Activated T-helper 1 cell treated with anti-CD3 and anti-CD28 coated beads, Interleukin-12 subunit alpha, Interleukin-12 subunit beta, Interleukin-2, Interleukin-4 antibody, amounts not matched to agents 30 ng/mL and 10 ng/mL and 1 ng/mL, durations not matched to agents 14 hours and 24 hours and 36 hours (primary cell): ENCODE data around the gene TBC1D19. TPM values are rescaled to one million over a fixed set of nuclear protein-coding genes. Genes with fewer than 3 reads are reported as not detected.
"Not testable (repeated sequence)": the region's sequence is repeated elsewhere in the genome, so short reads cannot be mapped to it uniquely, and the experiment has no call there.

Source experiments
- DNase-seq: peaks from one replicate; pipeline ENCODE4 v3.0.0; 2021; ENCODE audit warnings: low spot score
- H3K27ac Mint-ChIP-seq: one replicate; pipeline ENCODE4 v1.8.0; 2021; ENCODE audit warnings: mild to moderate bottlenecking, mixed read lengths
- H3K27me3 Mint-ChIP-seq: one replicate; pipeline ENCODE4 v1.8.0; 2022; ENCODE audit warnings: mild to moderate bottlenecking, moderate library complexity, mixed read lengths; ENCODE audit not compliant: insufficient read depth
- H3K36me3 Mint-ChIP-seq: one replicate; pipeline ENCODE4 v1.8.0; 2021; ENCODE audit warnings: low read depth, mixed read lengths
- H3K4me1 Mint-ChIP-seq: one replicate; pipeline ENCODE4 v1.8.0; 2021; ENCODE audit warnings: low read depth, mixed read lengths
- H3K4me3 Mint-ChIP-seq: one replicate; pipeline ENCODE4 v1.8.0; 2021; ENCODE audit warnings: mild to moderate bottlenecking, moderate library complexity, mixed read lengths
- H3K9me3 Mint-ChIP-seq: one replicate; pipeline ENCODE4 v1.8.0; 2021; ENCODE audit warnings: mixed read lengths
- intact Hi-C: fragments of 100-400 bp; cut with micrococcal nuclease; formaldehyde crosslinking; loops from one replicate; pipeline ENCODE4 v1.15.1; 2024
- total RNA-seq: library from RNA; stranded (reverse); gene quantifications from 2 replicates; pipeline ENCODE4 v1.2.3, GENCODE V29; 2022

The TBC1D19 gene
- total RNA-seq, 1 donor from 2014 or later, result 4.3 TPM

- intact Hi-C loops, result no loop called here
- Mint-ChIP-seq H3K27ac (no peak overlapping the region), H3K9me3 (peaks cover 5% of the 10 kb centered on the region), H3K4me1 (no peaks in the 10 kb centered on the region), H3K4me3 (no peak overlapping the region), H3K27me3 (no peaks in the 10 kb centered on the region), H3K36me3 (no peaks in the 10 kb centered on the region)
- DNase-seq, result no peak
Observed at GRCh38 chr4:26648260-26648659, 64.4 kb downstream of the TBC1D19 start.

- Mint-ChIP-seq H3K4me3 (no peak overlapping the region), H3K36me3 (peaks cover 4% of the 10 kb centered on the region), H3K27me3 (no peaks in the 10 kb centered on the region), H3K27ac (no peak overlapping the region), H3K9me3 (peaks cover 4% of the 10 kb centered on the region), H3K4me1 (no peaks in the 10 kb centered on the region)
- intact Hi-C loops, result no loop called here
- no peak for DNase-seq
Observed at GRCh38 chr4:26660261-26660660, 76.4 kb downstream of the TBC1D19 start.

- Mint-ChIP-seq H3K9me3 (no peaks in the 10 kb centered on the region), H3K4me1 (no peaks in the 10 kb centered on the region), H3K27me3 (no peaks in the 10 kb centered on the region), H3K27ac (no peak overlapping the region), H3K36me3 (no peaks in the 10 kb centered on the region), H3K4me3 (no peak overlapping the region)
- intact Hi-C loops, result no loop called here
- DNase-seq, result no peak
Observed at GRCh38 chr4:26663888-26664287, 80.0 kb downstream of the TBC1D19 start.

GRCh38 chr4:26670903-26671537, 87.1 kb downstream of the TBC1D19 start:
- H3K4me3 Mint-ChIP-seq, result no peak overlapping the region
- H3K27me3 Mint-ChIP-seq, result no peaks in the 10 kb centered on the region
- intact Hi-C loops, result no loop called here
- no peaks in the 10 kb centered on the region for H3K4me1 Mint-ChIP-seq
- no peaks in the 10 kb centered on the region for H3K9me3 Mint-ChIP-seq
- no peak for DNase-seq
- no peaks in the 10 kb centered on the region for H3K36me3 Mint-ChIP-seq
- H3K27ac Mint-ChIP-seq, result no peak overlapping the region

- peaks cover 32% of the 10 kb centered on the region for H3K9me3 Mint-ChIP-seq
- H3K4me1 Mint-ChIP-seq, H3K4me3 Mint-ChIP-seq, H3K27ac Mint-ChIP-seq, H3K27me3 Mint-ChIP-seq, H3K36me3 Mint-ChIP-seq, DNase-seq, intact Hi-C loops: not testable (repeated sequence)
Observed at GRCh38 chr4:26679040-26679695, 95.3 kb downstream of the TBC1D19 start.

GRCh38 chr4:26682436-26682835, 98.6 kb downstream of the TBC1D19 start:
- no peak overlapping the region for H3K4me3 Mint-ChIP-seq
- no peak overlapping the region for H3K27ac Mint-ChIP-seq
- no peaks in the 10 kb centered on the region for H3K27me3 Mint-ChIP-seq
- no peaks in the 10 kb centered on the region for H3K4me1 Mint-ChIP-seq
- peaks cover 6% of the 10 kb centered on the region for H3K36me3 Mint-ChIP-seq
- intact Hi-C loops, result no loop called here
- DNase-seq, result no peak
- H3K9me3 Mint-ChIP-seq, result peaks cover 30% of the 10 kb centered on the region

GRCh38 chr4:26685250-26685649, 101.4 kb downstream of the TBC1D19 start:
- no peak for DNase-seq
- Mint-ChIP-seq H3K4me1 (no peaks in the 10 kb centered on the region), H3K27me3 (no peaks in the 10 kb centered on the region), H3K36me3 (peaks cover 1% of the 10 kb centered on the region), H3K9me3 (peaks cover 6% of the 10 kb centered on the region), H3K4me3 (no peak overlapping the region), H3K27ac (no peak overlapping the region)
- intact Hi-C loops, result no loop called here

- no peak overlapping the region for H3K4me3 Mint-ChIP-seq
- no peaks in the 10 kb centered on the region for H3K36me3 Mint-ChIP-seq
- H3K9me3 Mint-ChIP-seq, result peaks cover 6% of the 10 kb centered on the region
- H3K4me1 Mint-ChIP-seq, result no peaks in the 10 kb centered on the region
- intact Hi-C loops, result no loop called here
- no peak for DNase-seq
- H3K27ac Mint-ChIP-seq, result no peak overlapping the region
- no peaks in the 10 kb centered on the region for H3K27me3 Mint-ChIP-seq
Observed at GRCh38 chr4:26687728-26688127, 103.8 kb downstream of the TBC1D19 start.

- no peaks in the 10 kb centered on the region for H3K4me1 Mint-ChIP-seq
- H3K27me3 Mint-ChIP-seq, result no peaks in the 10 kb centered on the region
- H3K27ac Mint-ChIP-seq, result no peak overlapping the region
- H3K36me3 Mint-ChIP-seq, result no peaks in the 10 kb centered on the region
- intact Hi-C loops, result no loop called here
- H3K9me3 Mint-ChIP-seq, result peaks cover 7% of the 10 kb centered on the region
- DNase-seq, result no peak
- H3K4me3 Mint-ChIP-seq, result no peak overlapping the region
Observed at GRCh38 chr4:26690506-26690905, 106.6 kb downstream of the TBC1D19 start.

- Mint-ChIP-seq H3K36me3 (no peaks in the 10 kb centered on the region), H3K27me3 (no peaks in the 10 kb centered on the region), H3K4me1 (no peaks in the 10 kb centered on the region), H3K27ac (no peak overlapping the region), H3K4me3 (no peak overlapping the region), H3K9me3 (peaks cover 10% of the 10 kb centered on the region)
- intact Hi-C loops, result no loop called here
- no peak for DNase-seq
Observed at GRCh38 chr4:26692014-26692726, 108.3 kb downstream of the TBC1D19 start.

- H3K36me3 Mint-ChIP-seq, intact Hi-C loops, H3K27me3 Mint-ChIP-seq, H3K4me3 Mint-ChIP-seq, H3K27ac Mint-ChIP-seq, DNase-seq, H3K4me1 Mint-ChIP-seq: not testable (repeated sequence)
- peaks cover 19% of the 10 kb centered on the region for H3K9me3 Mint-ChIP-seq
Observed at GRCh38 chr4:26694131-26694530, 110.2 kb downstream of the TBC1D19 start.

- H3K4me3 Mint-ChIP-seq, result no peak overlapping the region
- peaks cover 12% of the 10 kb centered on the region for H3K9me3 Mint-ChIP-seq
- H3K4me1 Mint-ChIP-seq, result no peaks in the 10 kb centered on the region
- intact Hi-C loops, result no loop called here
- no peaks in the 10 kb centered on the region for H3K27me3 Mint-ChIP-seq
- H3K27ac Mint-ChIP-seq, result no peak overlapping the region
- no peak for DNase-seq
- H3K36me3 Mint-ChIP-seq, result no peaks in the 10 kb centered on the region
Observed at GRCh38 chr4:26700110-26700509, 116.2 kb downstream of the TBC1D19 start.

- Mint-ChIP-seq H3K4me3 (no peak overlapping the region), H3K4me1 (no peaks in the 10 kb centered on the region), H3K9me3 (peaks cover 9% of the 10 kb centered on the region), H3K36me3 (no peaks in the 10 kb centered on the region), H3K27me3 (no peaks in the 10 kb centered on the region), H3K27ac (no peak overlapping the region)
- no peak for DNase-seq
- intact Hi-C loops, result no loop called here
Observed at GRCh38 chr4:26701095-26701494, 117.2 kb downstream of the TBC1D19 start.
